Measurements from ENCODE around the gene CPTP. TPM values are rescaled to one million over a fixed set of nuclear protein-coding genes. Genes with fewer than 3 reads are reported as not detected.

Gene CPTP
- total and polyA plus RNA-seq, 2 of the 13 experiments (the other 11 are each of a cell fraction or from before 2014, with no cell fraction given) = 5.5 to 9.3 TPM

- TF ChIP-seq ZBTB26 (CRISPR knock-in tag; IDR thresholded peaks at IDR 0.05; ENCODE audit: borderline replicate concordance) = peak; percentile 75; the same call in 1 of the 2 replicates
- no peak for TF ChIP-seq ZBTB8A (CRISPR knock-in tag; IDR thresholded peaks at IDR 0.05; ENCODE audit: borderline replicate concordance, low read depth)
- no peak for TF ChIP-seq ISX (CRISPR knock-in tag; conservative IDR thresholded peaks at IDR 0.05)
- peak; percentile 52; the same call in 1 of the 2 replicates for TF ChIP-seq TBX2 (CRISPR knock-in tag; IDR thresholded peaks at IDR 0.05; ENCODE audit: borderline replicate concordance)
- TF ChIP-seq HNF4A (CRISPR knock-in tag; IDR thresholded peaks at IDR 0.05) = no peak
- no peak for TF ChIP-seq DNMT3B (CRISPR knock-in tag; conservative IDR thresholded peaks at IDR 0.05)
- TF ChIP-seq KDM3A (CRISPR knock-in tag; IDR thresholded peaks at IDR 0.05; ENCODE audit: low read depth) = 0 out of 2 replicates have a peak, but pooled peaks have one; percentile 25
- no peak for TF ChIP-seq MXD4 (CRISPR knock-in tag; IDR thresholded peaks at IDR 0.05)
- TF ChIP-seq ZFP36L2 (CRISPR knock-in tag; IDR thresholded peaks at IDR 0.05) = no peak
- peak; percentile 68; the same call in 1 of the 2 replicates for TF ChIP-seq DMAP1 (CRISPR knock-in tag; IDR thresholded peaks at IDR 0.05)
- no peak for TF ChIP-seq ZNF841 (CRISPR knock-in tag; IDR thresholded peaks at IDR 0.05; ENCODE audit: borderline replicate concordance)
- TF ChIP-seq TOPORS (CRISPR knock-in tag; IDR thresholded peaks at IDR 0.05) = no peak
- TF ChIP-seq U2AF1 (optimal IDR thresholded peaks at IDR 0.05; ENCODE audit: low read depth, low read length) = peak; percentile 21
- TF ChIP-seq NAIF1 (CRISPR knock-in tag; IDR thresholded peaks at IDR 0.05; ENCODE audit: borderline replicate concordance) = no peak
- 0 out of 2 replicates have a peak, but pooled peaks have one; percentile 7 for TF ChIP-seq NFYC (CRISPR knock-in tag; IDR thresholded peaks at IDR 0.05)
- no peak for TF ChIP-seq ZNF335 (CRISPR knock-in tag; IDR thresholded peaks at IDR 0.05)
- peak; percentile 96 for TF ChIP-seq PATZ1 (CRISPR knock-in tag; IDR thresholded peaks at IDR 0.05)
- TF ChIP-seq RAD51 (IDR thresholded peaks at IDR 0.05; ENCODE audit: borderline replicate concordance) = peak; percentile 84; the same call in 1 of the 2 replicates
- no peak for TF ChIP-seq ZBTB2 (CRISPR knock-in tag; IDR thresholded peaks at IDR 0.05; ENCODE audit: low read depth)
- TF ChIP-seq JARID2 (CRISPR knock-in tag; IDR thresholded peaks at IDR 0.05; ENCODE audit: insufficient replicate concordance) = no peak
- no peak for TF ChIP-seq SNAPC2 (CRISPR knock-in tag; IDR thresholded peaks at IDR 0.05)
- no peak for TF ChIP-seq ZFYVE20 (CRISPR knock-in tag; IDR thresholded peaks at IDR 0.05; ENCODE audit: borderline replicate concordance, low read depth)
- TF ChIP-seq FOSL1 (CRISPR knock-in tag; IDR thresholded peaks at IDR 0.05; ENCODE audit: borderline replicate concordance) = no peak
- no peak for TF ChIP-seq ZNF660 (CRISPR knock-in tag; IDR thresholded peaks at IDR 0.05; ENCODE audit: borderline replicate concordance, low read depth)
- TF ChIP-seq SATB2 (CRISPR knock-in tag; IDR thresholded peaks at IDR 0.05) = no peak
- no peak for TF ChIP-seq ZNF382 (CRISPR knock-in tag; IDR thresholded peaks at IDR 0.05; ENCODE audit: borderline replicate concordance)
These were observed 34.0 kb downstream of the CPTP start, which contains the start of gene MXRA8 (continued) for GRCh38 chr1:1358433-1359271.
